Measurements from ENCODE around the gene PARD3.
A peak's percentile ranks its signal among the peaks of the same experiment; 100 is the strongest.

Gene PARD3

GRCh38 chr10:34637418-34637911 is 177.6 kb downstream of the PARD3 start:
- Histone ChIP-seq H3K79me2 (peaks cover 26% of the 10 kb centered on the region), H3K4me3 (ENCODE audit: low read depth, low read length) (no peak overlapping the region), H2AFZ (no peak overlapping the region), H3K27me3 (ENCODE audit: control insufficient read depth, insufficient read depth, low read length) (no peaks in the 10 kb centered on the region), H3K9ac (no peak overlapping the region), H3K27ac (no peak overlapping the region), H3K4me1 (peaks cover 10% of the 10 kb centered on the region), H3K36me3 (ENCODE audit: control insufficient read depth, insufficient read depth, low read length) (no peaks in the 10 kb centered on the region), H3K4me2 (ENCODE audit: low read length) (no peak overlapping the region), H3K9me3 (ENCODE audit: control insufficient read depth, low read length) (no peaks in the 10 kb centered on the region)
- peak; percentile 86 for TF ChIP-seq CTCF (IDR thresholded peaks at IDR 0.05)

- Histone ChIP-seq H3K27ac (no peak overlapping the region), H3K9ac (no peak overlapping the region), H3K36me3 (ENCODE audit: control insufficient read depth, insufficient read depth, low read length) (no peaks in the 10 kb centered on the region), H3K4me2 (ENCODE audit: low read length) (no peak overlapping the region), H2AFZ (no peak overlapping the region), H3K9me3 (ENCODE audit: control insufficient read depth, low read length) (no peaks in the 10 kb centered on the region), H3K4me3 (ENCODE audit: low read depth, low read length) (no peak overlapping the region), H3K79me2 (peaks cover 33% of the 10 kb centered on the region), H3K27me3 (ENCODE audit: control insufficient read depth, insufficient read depth, low read length) (no peaks in the 10 kb centered on the region), H3K4me1 (peaks cover 10% of the 10 kb centered on the region)
- no peak for TF ChIP-seq CTCF (IDR thresholded peaks at IDR 0.05)
Measured at GRCh38 chr10:34635111-34635510, 180.0 kb downstream of the PARD3 start.

- Histone ChIP-seq H3K36me3 (ENCODE audit: control insufficient read depth, insufficient read depth, low read length) (no peaks in the 10 kb centered on the region), H3K27me3 (ENCODE audit: control insufficient read depth, insufficient read depth, low read length) (no peaks in the 10 kb centered on the region), H3K9ac (no peak overlapping the region), H3K4me1 (peaks cover 10% of the 10 kb centered on the region), H2AFZ (no peak overlapping the region), H3K9me3 (ENCODE audit: control insufficient read depth, low read length) (no peaks in the 10 kb centered on the region), H3K4me3 (ENCODE audit: low read depth, low read length) (no peak overlapping the region), H3K4me2 (ENCODE audit: low read length) (no peak overlapping the region), H3K27ac (no peak overlapping the region), H3K79me2 (peaks cover 36% of the 10 kb centered on the region)
- no peak for TF ChIP-seq CTCF (IDR thresholded peaks at IDR 0.05)
Measured at GRCh38 chr10:34633374-34633773, 181.7 kb downstream of the PARD3 start.

- Histone ChIP-seq H3K4me2 (ENCODE audit: low read length) (no peak overlapping the region), H3K4me3 (ENCODE audit: low read depth, low read length) (no peak overlapping the region), H3K9ac (no peak overlapping the region), H3K9me3 (ENCODE audit: control insufficient read depth, low read length) (no peaks in the 10 kb centered on the region), H3K27me3 (ENCODE audit: control insufficient read depth, insufficient read depth, low read length) (no peaks in the 10 kb centered on the region), H3K36me3 (ENCODE audit: control insufficient read depth, insufficient read depth, low read length) (no peaks in the 10 kb centered on the region), H3K79me2 (peaks cover 17% of the 10 kb centered on the region), H2AFZ (no peak overlapping the region), H3K27ac (no peak overlapping the region), H3K4me1 (no peaks in the 10 kb centered on the region)
- TF ChIP-seq CTCF (IDR thresholded peaks at IDR 0.05), result no peak
Measured at GRCh38 chr10:34629084-34629483, 186.0 kb downstream of the PARD3 start.

- Histone ChIP-seq H3K4me1 (no peaks in the 10 kb centered on the region), H3K4me3 (ENCODE audit: low read depth, low read length) (no peak overlapping the region), H3K27ac (no peak overlapping the region), H2AFZ (no peak overlapping the region), H3K36me3 (ENCODE audit: control insufficient read depth, insufficient read depth, low read length) (no peaks in the 10 kb centered on the region), H3K79me2 (peaks cover 14% of the 10 kb centered on the region), H3K9me3 (ENCODE audit: control insufficient read depth, low read length) (no peaks in the 10 kb centered on the region), H3K9ac (no peak overlapping the region), H3K4me2 (ENCODE audit: low read length) (no peak overlapping the region), H3K27me3 (ENCODE audit: control insufficient read depth, insufficient read depth, low read length) (no peaks in the 10 kb centered on the region)
- TF ChIP-seq CTCF (IDR thresholded peaks at IDR 0.05), result no peak
Measured at GRCh38 chr10:34628174-34628796, 186.8 kb downstream of the PARD3 start.

Data from parathyroid adenoma (tissue), 2 donors.